ENCODE measurements around the gene SIGLEC1. TPM values are rescaled to one million over a fixed set of nuclear protein-coding genes. Genes with fewer than 3 reads are reported as not detected.

Gene SIGLEC1
- total RNA-seq, 1 experiment from 2014 or later, result 0.17 TPM

DNA sequence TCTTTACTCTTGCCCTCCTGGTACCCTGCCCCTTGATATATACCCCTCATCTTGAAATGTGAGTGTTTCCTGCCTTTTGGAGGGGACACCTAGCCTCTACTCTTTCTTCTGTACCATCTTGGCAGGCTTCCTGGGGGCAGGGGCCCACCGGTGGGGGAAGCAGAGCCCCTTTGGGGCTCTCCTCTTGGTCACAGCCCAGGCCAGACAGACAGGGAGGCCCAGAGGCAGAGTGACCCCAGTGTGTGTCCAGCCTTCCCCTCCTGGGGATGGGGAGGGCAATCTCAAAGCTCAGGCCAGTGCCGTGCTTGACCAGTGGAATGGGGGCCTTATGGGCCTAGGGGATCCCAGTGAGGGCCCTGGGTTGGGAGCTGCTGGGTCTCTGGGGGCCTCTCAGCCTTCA is 34.2 kb downstream of the SIGLEC1 start:
- H3K27me3 ChIP-seq (ENCODE audit: insufficient read depth, low read length), result peaks cover 5% of the 10 kb centered on the region; the same call in 1 of the 2 replicates
- ChIA-PET RAD21 (ENCODE audit: low non-redundant PET in 1 of 2, low total read pairs in 2 of 2, uncharacterized antibody in 2 of 2, unreplicated experiment in 2 of 2) (no interaction called here), POLR2A (no interaction called here), CTCF (interaction anchor here (2.7 to 2.9 kb wide), 3 partner anchors 32 to 115 kb away, joined by 9 to 69 read pairs (median 27); partner anchors contain the start of gene SPEF1)
- no peaks in the 10 kb centered on the region for H3K9me2 ChIP-seq (ENCODE audit: insufficient read depth)
- intact Hi-C loops (cut with micrococcal nuclease), result no loop called here
- ATAC-seq (no peak), DNase-seq (ENCODE audit: low read depth, low spot score) (no peak)
- H3K27ac ChIP-seq (ENCODE audit: low read depth, low read length), result no peak overlapping the region
- no peak for TF ChIP-seq CEBPB (IDR thresholded peaks at IDR 0.05; ENCODE audit: low read depth)
- no peak for TF ChIP-seq CBX3 (IDR thresholded peaks at IDR 0.05; ENCODE audit: low read depth)
- TF ChIP-seq TCF7L2 (IDR thresholded peaks at IDR 0.05; ENCODE audit: borderline replicate concordance, extremely low read depth, insufficient read depth, insufficient read length), result no peak
- TF ChIP-seq, protein P1, sequence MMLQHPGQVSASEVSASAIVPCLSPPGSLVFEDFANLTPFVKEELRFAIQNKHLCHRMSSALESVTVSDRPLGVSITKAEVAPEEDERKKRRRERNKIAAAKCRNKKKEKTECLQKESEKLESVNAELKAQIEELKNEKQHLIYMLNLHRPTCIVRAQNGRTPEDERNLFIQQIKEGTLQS (IDR thresholded peaks at IDR 0.05), result no peak
- TF ChIP-seq ZNF274 (IDR thresholded peaks at IDR 0.05; ENCODE audit: low read depth, low read length), result no peak
- TF ChIP-seq EGR1 (IDR thresholded peaks at IDR 0.05; ENCODE audit: low read depth), result no peak
- TF ChIP-seq FOSL1 (IDR thresholded peaks at IDR 0.05; ENCODE audit: low read depth), result no peak
- TF ChIP-seq, protein P2, sequence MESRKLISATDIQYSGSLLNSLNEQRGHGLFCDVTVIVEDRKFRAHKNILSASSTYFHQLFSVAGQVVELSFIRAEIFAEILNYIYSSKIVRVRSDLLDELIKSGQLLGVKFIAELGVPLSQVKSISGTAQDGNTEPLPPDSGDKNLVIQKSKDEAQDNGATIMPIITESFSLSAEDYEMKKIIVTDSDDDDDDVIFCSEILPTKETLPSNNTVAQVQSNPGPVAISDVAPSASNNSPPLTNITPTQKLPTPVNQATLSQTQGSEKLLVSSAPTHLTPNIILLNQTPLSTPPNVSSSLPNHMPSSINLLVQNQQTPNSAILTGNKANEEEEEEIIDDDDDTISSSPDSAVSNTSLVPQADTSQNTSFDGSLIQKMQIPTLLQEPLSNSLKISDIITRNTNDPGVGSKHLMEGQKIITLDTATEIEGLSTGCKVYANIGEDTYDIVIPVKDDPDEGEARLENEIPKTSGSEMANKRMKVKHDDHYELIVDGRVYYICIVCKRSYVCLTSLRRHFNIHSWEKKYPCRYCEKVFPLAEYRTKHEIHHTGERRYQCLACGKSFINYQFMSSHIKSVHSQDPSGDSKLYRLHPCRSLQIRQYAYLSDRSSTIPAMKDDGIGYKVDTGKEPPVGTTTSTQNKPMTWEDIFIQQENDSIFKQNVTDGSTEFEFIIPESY (IDR thresholded peaks at IDR 0.05; ENCODE audit: extremely low read depth, insufficient replicate concordance, low read length), result no peak
- TF ChIP-seq, protein P3, sequence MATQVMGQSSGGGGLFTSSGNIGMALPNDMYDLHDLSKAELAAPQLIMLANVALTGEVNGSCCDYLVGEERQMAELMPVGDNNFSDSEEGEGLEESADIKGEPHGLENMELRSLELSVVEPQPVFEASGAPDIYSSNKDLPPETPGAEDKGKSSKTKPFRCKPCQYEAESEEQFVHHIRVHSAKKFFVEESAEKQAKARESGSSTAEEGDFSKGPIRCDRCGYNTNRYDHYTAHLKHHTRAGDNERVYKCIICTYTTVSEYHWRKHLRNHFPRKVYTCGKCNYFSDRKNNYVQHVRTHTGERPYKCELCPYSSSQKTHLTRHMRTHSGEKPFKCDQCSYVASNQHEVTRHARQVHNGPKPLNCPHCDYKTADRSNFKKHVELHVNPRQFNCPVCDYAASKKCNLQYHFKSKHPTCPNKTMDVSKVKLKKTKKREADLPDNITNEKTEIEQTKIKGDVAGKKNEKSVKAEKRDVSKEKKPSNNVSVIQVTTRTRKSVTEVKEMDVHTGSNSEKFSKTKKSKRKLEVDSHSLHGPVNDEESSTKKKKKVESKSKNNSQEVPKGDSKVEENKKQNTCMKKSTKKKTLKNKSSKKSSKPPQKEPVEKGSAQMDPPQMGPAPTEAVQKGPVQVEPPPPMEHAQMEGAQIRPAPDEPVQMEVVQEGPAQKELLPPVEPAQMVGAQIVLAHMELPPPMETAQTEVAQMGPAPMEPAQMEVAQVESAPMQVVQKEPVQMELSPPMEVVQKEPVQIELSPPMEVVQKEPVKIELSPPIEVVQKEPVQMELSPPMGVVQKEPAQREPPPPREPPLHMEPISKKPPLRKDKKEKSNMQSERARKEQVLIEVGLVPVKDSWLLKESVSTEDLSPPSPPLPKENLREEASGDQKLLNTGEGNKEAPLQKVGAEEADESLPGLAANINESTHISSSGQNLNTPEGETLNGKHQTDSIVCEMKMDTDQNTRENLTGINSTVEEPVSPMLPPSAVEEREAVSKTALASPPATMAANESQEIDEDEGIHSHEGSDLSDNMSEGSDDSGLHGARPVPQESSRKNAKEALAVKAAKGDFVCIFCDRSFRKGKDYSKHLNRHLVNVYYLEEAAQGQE (IDR thresholded peaks at IDR 0.05; ENCODE audit: low read depth), result no peak
- H3K4me1 ChIP-seq (ENCODE audit: control insufficient read depth in 1 of 2, insufficient read depth in 2 of 2, low read length in 2 of 2), result peaks cover 2 to 13% of the 10 kb centered on the region in 2 experiments; a peak in 2 of 4 replicates
- no peaks in the 10 kb centered on the region for H3K36me3 ChIP-seq (ENCODE audit: control insufficient read depth in 1 of 2, insufficient read depth in 2 of 2, low read length in 2 of 2)
- H3K4me2 ChIP-seq (ENCODE audit: low read length), result no peak overlapping the region
- no peaks in the 10 kb centered on the region for H3K79me2 ChIP-seq (ENCODE audit: insufficient read depth, low read length)
- no TSS peak for BruUV-seq (replicated peaks)
- H3K4me3 ChIP-seq (replicated peaks in 1 of 2; ENCODE audit: low read depth in 1 of 2, low read length in 2 of 2), result no peak overlapping the region
- no peak overlapping the region for H2AFZ ChIP-seq (ENCODE audit: low read depth, low read length, poor library complexity, severe bottlenecking)
- H3K9ac ChIP-seq (ENCODE audit: low read length), result no peak overlapping the region
- no peaks in the 10 kb centered on the region for H4K20me1 ChIP-seq (ENCODE audit: insufficient read depth)
- no peaks in the 10 kb centered on the region for H3K9me3 ChIP-seq (ENCODE audit: control insufficient read depth in 1 of 2, insufficient read depth in 1 of 2, low read depth in 1 of 2, low read length in 2 of 2)
